Testis (tissue), 2 donors: ENCODE results near the gene BCL2L15.

Source experiments
- POLR2A ChIP-seq: fragments of 450-650 bp; IDR thresholded peaks from one replicate; pipeline ENCODE4 v1.6.1; 2017; ENCODE audit warnings: antibody characterized with exemption, mild to moderate bottlenecking, moderate library complexity
- TF ChIP-seq, protein P1 (sequence below), 3 experiments: fragments of 450-650 bp in 2 of 3; fragments of 200-600 bp in 1 of 3; sonication (generic) in 1 of 3; IDR thresholded peaks; one replicate each; pipeline ENCODE4 v1.5.1; 2016 to 2019; ENCODE audit warnings: antibody characterized with exemption in 3 of 3, mild to moderate bottlenecking in 2 of 3, moderate library complexity in 1 of 3

DNA sequence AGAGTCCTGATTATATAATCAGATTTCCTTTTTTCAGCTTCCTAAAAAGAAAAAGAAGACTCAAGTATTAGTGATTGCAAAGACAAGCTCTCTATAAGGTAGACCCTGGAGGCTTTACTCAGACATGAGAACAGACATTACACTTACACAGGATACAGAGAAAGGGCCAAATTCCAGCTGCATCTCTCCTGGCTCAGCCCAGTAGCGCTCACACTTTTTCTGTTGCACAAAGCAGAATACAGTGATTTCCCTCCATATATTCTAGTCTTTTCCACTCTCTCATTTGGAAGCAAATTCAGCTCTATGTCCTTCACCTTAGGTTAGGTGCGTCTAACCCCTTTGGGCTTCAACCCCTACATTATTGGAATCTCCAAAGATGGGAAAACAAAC, 31.0 kb downstream of the BCL2L15 start:
- TF ChIP-seq, protein P1, sequence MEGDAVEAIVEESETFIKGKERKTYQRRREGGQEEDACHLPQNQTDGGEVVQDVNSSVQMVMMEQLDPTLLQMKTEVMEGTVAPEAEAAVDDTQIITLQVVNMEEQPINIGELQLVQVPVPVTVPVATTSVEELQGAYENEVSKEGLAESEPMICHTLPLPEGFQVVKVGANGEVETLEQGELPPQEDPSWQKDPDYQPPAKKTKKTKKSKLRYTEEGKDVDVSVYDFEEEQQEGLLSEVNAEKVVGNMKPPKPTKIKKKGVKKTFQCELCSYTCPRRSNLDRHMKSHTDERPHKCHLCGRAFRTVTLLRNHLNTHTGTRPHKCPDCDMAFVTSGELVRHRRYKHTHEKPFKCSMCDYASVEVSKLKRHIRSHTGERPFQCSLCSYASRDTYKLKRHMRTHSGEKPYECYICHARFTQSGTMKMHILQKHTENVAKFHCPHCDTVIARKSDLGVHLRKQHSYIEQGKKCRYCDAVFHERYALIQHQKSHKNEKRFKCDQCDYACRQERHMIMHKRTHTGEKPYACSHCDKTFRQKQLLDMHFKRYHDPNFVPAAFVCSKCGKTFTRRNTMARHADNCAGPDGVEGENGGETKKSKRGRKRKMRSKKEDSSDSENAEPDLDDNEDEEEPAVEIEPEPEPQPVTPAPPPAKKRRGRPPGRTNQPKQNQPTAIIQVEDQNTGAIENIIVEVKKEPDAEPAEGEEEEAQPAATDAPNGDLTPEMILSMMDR (IDR thresholded peaks at IDR 0.05), result no peak
- TF ChIP-seq POLR2A, result no peak
